ENCODE measurements around the gene ZNF10.

DNA sequence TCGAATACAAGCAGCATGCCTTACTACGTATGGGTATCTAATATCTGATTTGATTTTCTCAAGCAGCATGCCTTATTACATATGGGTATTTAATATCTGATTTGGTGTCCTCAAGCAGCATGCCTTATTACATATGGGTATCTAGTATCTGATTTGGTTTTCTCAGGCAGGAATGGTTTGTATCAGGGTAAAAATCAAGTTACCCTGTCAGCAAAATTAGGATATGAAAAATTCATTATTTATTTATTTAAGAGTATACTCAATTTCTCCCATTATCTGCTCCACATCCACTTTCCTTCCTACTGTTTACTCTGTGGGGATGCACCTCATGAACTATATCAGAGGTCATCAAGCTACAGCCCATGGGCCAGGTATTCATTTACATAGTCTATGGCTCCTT, 22.3 kb upstream of the ZNF10 start:
- no peak for TF ChIP-seq CTCF (IDR thresholded peaks at IDR 0.05; ENCODE audit: low read depth, low read length, missing input control)
- TF ChIP-seq YY1 (IDR thresholded peaks at IDR 0.05), result no peak
- TF ChIP-seq HNF4A (conservative IDR thresholded peaks at IDR 0.05), result no peak
- no peak for TF ChIP-seq MAX (IDR thresholded peaks at IDR 0.05)
- no peak for TF ChIP-seq SP1 (IDR thresholded peaks at IDR 0.05)
- TF ChIP-seq HNF4G (IDR thresholded peaks at IDR 0.05), result no peak
- no peak for TF ChIP-seq GABPA (IDR thresholded peaks at IDR 0.05 in 1 of 2, conservative IDR thresholded peaks at IDR 0.05 in 1 of 2)
- TF ChIP-seq JUND (IDR thresholded peaks at IDR 0.05), result no peak
- no peak for TF ChIP-seq TAF1 (conservative IDR thresholded peaks at IDR 0.05)
- TF ChIP-seq EGR1 (IDR thresholded peaks at IDR 0.05; ENCODE audit: low read depth in 2 of 2), result no peak
- no peak for TF ChIP-seq RAD21 (IDR thresholded peaks at IDR 0.05)

Data from liver (tissue), 3 donors.